Mesothelial cell of epicardium (in vitro differentiated cells): ENCODE results near the gene TIGIT. TPM values are rescaled to one million over a fixed set of nuclear protein-coding genes. Genes with fewer than 3 reads are reported as not detected.
A peak's percentile ranks its signal among the peaks of the same experiment; 100 is the strongest.

Source experiments
- DNase-seq, 2 experiments: peaks; one replicate each; pipeline ENCODE4 v3.0.0; 2021; ENCODE audit warnings: low spot score in 2 of 2; ENCODE audit not compliant: unreplicated experiment in 2 of 2
- H3K27ac Mint-ChIP-seq: 2 replicates; pipeline ENCODE4 v1.8.0; 2021; ENCODE audit warnings: mixed read lengths
- H3K27me3 Mint-ChIP-seq: 2 replicates; pipeline ENCODE4 v1.8.0; 2021; ENCODE audit warnings: low read depth, mixed read lengths
- H3K36me3 Mint-ChIP-seq: 2 replicates; pipeline ENCODE4 v1.8.0; 2021; ENCODE audit warnings: mixed read lengths
- H3K4me1 Mint-ChIP-seq: 2 replicates; pipeline ENCODE4 v1.8.0; 2021; ENCODE audit warnings: mixed read lengths
- H3K4me3 Mint-ChIP-seq: 2 replicates; pipeline ENCODE4 v1.8.0; 2021; ENCODE audit warnings: mild to moderate bottlenecking, moderate library complexity, mixed read lengths
- H3K9me3 Mint-ChIP-seq: 2 replicates; pipeline ENCODE4 v1.8.0; 2021; ENCODE audit warnings: mixed read lengths
- total RNA-seq: library from RNA; stranded (reverse); gene quantifications from 3 replicates; pipeline ENCODE4 v1.2.1, GENCODE V29; 2021
- TF ChIP-seq, protein P1 (sequence below): fragments of 200-600 bp; sonication (generic); IDR thresholded peaks from one replicate; pipeline ENCODE4 v1.5.0; 2021; ENCODE audit warnings: antibody characterized with exemption; ENCODE audit not compliant: unreplicated experiment

Gene TIGIT
- total RNA-seq, 1 donor from 2014 or later: not detected

GRCh38 chr3:114331710-114332109, 37.9 kb downstream of the TIGIT start:
- no peaks in the 10 kb centered on the region for H3K27me3 Mint-ChIP-seq

GRCh38 chr3:114332342-114333179, 38.7 kb downstream of the TIGIT start:
- Mint-ChIP-seq H3K27ac (no peak overlapping the region), H3K27me3 (no peaks in the 10 kb centered on the region), H3K4me3 (no peak overlapping the region), H3K4me1 (no peaks in the 10 kb centered on the region), H3K36me3 (peaks cover 3% of the 10 kb centered on the region), H3K9me3 (peaks cover 9% of the 10 kb centered on the region)
- TF ChIP-seq, protein P1, sequence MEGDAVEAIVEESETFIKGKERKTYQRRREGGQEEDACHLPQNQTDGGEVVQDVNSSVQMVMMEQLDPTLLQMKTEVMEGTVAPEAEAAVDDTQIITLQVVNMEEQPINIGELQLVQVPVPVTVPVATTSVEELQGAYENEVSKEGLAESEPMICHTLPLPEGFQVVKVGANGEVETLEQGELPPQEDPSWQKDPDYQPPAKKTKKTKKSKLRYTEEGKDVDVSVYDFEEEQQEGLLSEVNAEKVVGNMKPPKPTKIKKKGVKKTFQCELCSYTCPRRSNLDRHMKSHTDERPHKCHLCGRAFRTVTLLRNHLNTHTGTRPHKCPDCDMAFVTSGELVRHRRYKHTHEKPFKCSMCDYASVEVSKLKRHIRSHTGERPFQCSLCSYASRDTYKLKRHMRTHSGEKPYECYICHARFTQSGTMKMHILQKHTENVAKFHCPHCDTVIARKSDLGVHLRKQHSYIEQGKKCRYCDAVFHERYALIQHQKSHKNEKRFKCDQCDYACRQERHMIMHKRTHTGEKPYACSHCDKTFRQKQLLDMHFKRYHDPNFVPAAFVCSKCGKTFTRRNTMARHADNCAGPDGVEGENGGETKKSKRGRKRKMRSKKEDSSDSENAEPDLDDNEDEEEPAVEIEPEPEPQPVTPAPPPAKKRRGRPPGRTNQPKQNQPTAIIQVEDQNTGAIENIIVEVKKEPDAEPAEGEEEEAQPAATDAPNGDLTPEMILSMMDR: no peak
- no peak for DNase-seq

More at GRCh38 chr3:114331710-114332109, 37.9 kb downstream of the TIGIT start:
- TF ChIP-seq, protein P1: no peak
- Mint-ChIP-seq H3K27ac (no peak overlapping the region), H3K4me3 (no peak overlapping the region), H3K36me3 (peaks cover 3% of the 10 kb centered on the region), H3K4me1 (no peaks in the 10 kb centered on the region), H3K9me3 (peaks cover 9% of the 10 kb centered on the region)
- DNase-seq: no peak

GRCh38 chr3:114333180-114333922, 39.5 kb downstream of the TIGIT start:
- TF ChIP-seq, protein P1: no peak
- H3K4me1 Mint-ChIP-seq: no peaks in the 10 kb centered on the region
- H3K27ac Mint-ChIP-seq: no peak overlapping the region
- peaks cover 9% of the 10 kb centered on the region for H3K9me3 Mint-ChIP-seq
- DNase-seq: no peak
- no peak overlapping the region for H3K4me3 Mint-ChIP-seq
- no peaks in the 10 kb centered on the region for H3K27me3 Mint-ChIP-seq
- peaks cover 3% of the 10 kb centered on the region for H3K36me3 Mint-ChIP-seq

- Mint-ChIP-seq H3K4me3 (no peak overlapping the region), H3K27me3 (no peaks in the 10 kb centered on the region), H3K4me1 (no peaks in the 10 kb centered on the region), H3K36me3 (peaks cover 6% of the 10 kb centered on the region), H3K9me3 (peaks cover 9% of the 10 kb centered on the region), H3K27ac (no peak overlapping the region)
- DNase-seq: no peak
- TF ChIP-seq, protein P1: no peak
Measured at GRCh38 chr3:114333923-114334240, 40.1 kb downstream of the TIGIT start.

DNA sequence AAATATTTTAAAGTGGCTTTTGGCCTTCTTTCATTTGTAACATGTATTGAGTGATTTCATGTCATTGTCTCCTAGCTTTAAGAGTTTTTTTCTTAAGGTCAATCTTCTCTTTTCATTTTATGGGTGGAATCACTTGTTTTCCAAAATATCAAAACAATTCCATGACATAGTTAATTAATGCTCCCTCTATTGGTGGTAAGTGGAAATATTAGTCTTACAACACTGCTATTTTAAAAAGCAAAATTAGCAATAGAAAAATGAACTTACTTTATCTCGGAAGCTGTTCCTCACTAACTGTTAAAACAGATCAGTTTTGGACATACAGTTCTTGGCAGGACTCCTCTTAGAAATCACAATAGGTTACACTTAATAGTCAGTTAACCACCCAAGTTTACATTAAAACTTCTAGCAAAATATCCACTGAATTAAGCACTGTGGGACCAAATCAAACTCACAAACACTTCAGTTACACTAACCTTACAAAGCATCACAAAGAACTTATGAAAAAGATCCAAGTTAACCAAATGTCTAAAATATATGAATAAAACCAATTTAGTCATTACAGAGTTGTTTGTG, 42.4 kb downstream of the TIGIT start:
- H3K9me3 Mint-ChIP-seq: peaks cover 9% of the 10 kb centered on the region
- no peak for DNase-seq

More for the DNA sequence above, 42.4 kb downstream of the TIGIT start:
- no peak overlapping the region for H3K27ac Mint-ChIP-seq
- H3K36me3 Mint-ChIP-seq: peaks cover 4% of the 10 kb centered on the region
- no peaks in the 10 kb centered on the region for H3K4me1 Mint-ChIP-seq
- no peaks in the 10 kb centered on the region for H3K27me3 Mint-ChIP-seq
- TF ChIP-seq, protein P1: peak; percentile 76
- H3K4me3 Mint-ChIP-seq: no peak overlapping the region
